CD1c-positive myeloid dendritic cell (primary cell): ENCODE measurements around the gene CIPC.

Experiments
- DNase-seq: peaks from one replicate; pipeline ENCODE4 v3.0.0-alpha.2; 2016; ENCODE audit errors: extremely low spot score

Gene CIPC

DNA sequence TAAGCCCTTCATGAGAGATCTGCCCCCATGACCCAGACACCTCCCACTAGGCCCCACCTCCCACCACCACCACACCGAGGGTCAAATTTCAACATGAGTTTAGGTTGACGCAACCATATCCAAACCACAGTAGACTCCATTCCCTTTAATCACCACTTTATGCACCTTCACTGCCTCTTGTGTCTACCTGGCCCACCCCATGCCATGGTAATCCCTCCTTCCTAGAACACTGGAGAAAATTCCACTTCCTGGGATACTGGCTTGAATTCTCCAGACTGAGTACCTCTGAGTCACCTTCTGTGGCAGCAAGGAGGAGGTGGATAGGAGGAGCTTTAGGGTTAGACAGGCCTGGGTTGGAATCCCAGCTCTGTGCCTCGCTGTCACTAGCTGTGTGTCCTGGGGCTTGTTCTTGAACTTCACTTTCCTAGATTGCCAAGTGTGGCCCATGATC, 26.1 kb upstream of the CIPC start:
- no peak for DNase-seq

DNA sequence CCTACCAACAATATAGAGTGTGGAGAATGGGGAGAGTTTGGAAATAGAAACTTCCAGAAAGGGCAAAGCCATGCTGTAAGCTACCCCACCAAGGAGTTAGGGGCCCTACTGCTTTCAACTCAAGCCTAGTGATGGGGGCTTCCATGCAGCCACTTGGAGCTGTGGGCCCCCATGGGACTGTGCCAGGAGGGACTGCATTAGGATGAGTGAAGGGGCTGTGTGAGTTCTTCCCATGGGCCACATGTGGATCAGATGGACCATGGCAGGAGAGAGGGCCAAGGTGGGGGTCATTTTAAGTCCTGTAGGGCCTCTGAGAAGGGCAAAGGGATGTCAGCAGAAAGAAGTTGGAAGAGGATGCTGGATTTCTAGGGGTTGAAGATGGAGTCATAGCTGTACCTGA, 23.1 kb upstream of the CIPC start:
- DNase-seq: no peak

DNA sequence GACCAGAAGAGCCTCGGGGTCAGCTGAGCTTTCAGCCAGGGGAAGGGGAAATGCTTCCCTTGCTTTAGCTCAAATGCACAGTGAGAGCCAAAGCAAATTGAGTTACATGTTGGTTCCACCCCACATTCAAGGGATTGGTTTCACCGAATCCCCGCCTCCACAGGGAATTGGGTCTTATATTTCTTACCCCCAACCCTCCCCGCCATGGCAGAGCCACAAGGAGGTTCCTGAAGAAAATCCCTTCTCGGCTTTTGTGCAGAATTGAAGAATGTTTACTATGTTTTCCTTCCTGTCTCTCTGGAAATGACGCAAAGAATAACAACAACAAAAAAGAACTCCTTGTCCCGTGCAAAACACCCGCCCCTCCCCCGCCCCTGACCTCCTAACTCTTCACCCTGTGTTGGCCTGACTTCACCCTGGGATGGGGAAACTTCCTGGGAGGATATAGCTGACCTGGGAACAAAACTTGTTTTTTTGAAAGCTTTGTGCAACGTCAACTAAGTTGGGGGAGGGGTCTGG, 21.9 kb upstream of the CIPC start:
- DNase-seq: no peak

DNA sequence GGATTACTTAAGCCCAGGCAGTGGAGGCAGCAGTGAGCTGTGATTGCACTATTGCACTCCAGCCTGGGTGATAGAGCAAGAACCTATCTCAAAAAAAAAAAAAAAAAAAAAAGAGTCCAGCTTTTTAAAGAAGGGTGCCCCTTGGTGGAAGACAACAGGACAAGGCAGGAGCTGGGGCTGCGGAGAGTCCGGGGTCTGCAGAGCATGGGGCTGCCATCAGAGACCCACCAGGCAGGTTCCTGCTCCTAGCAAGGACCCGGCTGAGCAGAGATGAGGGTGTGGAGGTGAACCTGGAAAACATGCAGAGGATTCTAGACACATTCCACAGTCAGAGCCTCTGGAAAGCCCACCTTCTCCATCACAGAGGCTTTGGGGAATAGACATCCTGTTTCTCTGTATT, 21.0 kb upstream of the CIPC start:
- DNase-seq: no peak

DNA sequence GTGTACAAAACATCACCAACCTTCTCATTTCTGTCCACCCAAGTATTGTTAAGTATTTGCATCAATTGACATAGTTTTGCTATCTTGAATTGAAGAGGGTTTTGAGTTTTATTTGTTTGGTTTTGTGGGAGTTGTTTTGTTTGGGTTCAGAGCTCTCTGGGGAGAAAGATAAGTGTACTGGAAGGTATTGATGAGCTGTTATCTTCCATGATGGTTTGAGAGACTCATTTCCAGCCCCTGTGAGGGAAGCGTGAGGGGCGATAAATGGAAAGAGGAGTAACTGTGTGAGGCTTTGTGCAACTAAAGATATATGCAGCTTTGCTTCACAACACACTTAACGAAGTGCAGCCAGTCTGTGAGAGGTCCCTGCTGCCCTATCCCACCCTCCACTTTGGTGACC, 15.7 kb upstream of the CIPC start:
- no peak for DNase-seq

DNA sequence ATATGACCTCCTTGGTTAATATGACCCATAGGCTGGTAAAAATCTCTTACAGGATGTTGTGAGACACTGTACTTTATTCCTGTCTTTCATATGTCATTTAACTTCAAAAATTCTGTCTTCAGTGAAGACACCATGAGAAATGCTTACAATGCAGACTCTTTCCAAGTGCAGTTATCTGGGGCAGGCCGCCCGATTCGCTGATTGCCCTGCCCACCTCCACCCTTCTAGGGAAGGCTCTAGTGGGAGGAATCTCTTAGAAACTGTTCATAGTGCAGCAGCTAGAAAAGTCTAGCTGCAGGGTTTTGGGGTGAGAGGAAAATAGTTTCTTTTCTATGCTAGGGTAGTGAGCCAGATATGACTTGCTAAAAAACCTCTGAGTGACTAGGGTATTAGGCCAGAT, 15.0 kb upstream of the CIPC start:
- DNase-seq: no peak

DNA sequence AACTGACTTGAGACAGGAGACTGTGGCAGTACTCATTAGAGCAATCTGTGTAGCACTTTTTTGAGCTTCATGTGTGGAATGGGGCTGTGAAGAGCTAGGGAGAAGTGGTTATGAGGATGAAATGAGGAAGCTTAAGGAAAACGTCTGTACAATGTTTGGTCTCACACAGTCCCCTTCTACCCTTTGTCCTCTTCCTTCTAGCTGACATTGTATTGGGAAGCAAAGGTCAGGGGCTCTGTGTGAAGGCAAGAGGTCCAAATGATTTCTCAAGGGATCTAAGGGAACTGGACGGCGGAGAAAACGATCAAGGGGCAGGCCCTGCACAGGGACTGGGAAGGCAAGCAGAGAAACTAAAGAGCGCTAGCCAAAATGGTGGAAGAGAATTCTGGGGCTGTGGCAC, 13.1 kb upstream of the CIPC start:
- DNase-seq: no peak

DNA sequence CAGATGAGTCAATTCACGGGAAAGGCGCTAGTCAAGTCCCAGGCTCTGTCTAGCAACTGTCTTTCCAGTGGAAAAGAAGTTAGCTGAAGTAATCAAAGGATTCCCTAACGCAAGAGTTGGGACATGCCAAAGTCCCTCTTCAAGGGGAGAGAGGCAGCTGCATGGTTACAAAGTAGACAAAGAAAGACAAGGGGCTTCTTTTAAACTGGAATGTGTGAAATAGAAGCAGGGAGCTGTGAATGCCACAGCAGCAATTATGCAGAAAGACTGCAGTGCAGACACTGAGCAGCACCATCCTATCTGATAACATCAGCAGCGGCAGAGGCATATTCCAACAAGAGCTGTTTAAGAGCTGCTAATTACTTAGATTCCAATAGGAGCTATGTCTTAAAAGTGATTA, 12.5 kb upstream of the CIPC start:
- DNase-seq: no peak

DNA sequence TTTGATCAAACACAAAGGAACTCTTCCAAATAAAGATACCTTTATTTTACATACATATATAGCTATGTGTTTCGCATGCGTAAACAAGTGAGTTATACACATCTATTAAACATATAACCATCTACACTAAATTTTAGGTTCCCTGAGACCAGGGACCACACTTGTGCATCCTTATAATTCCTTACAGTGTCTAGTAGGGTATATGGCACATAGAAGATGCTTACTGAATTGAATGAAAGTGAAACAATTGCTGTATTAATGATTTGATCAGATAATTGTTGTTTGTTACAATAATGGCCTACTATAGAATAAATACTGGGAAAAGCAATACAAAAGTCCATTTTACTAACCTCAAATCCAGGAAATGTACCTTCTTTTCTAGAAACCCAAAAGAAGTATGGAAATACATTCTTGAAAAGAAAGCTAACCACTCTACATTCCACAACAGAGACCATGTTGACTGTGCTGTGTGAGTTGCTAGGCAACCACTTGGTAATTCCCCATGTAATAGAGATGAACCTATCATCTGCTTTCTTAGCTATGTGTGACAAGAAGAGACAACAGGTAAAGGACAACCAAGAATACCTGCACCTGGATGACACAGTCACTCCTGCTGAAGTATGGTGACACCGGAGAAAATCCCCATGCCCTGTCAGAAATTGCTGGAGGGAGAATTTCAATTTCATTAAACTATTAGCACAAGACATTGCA, 11.9 kb upstream of the CIPC start:
- no peak for DNase-seq

DNA sequence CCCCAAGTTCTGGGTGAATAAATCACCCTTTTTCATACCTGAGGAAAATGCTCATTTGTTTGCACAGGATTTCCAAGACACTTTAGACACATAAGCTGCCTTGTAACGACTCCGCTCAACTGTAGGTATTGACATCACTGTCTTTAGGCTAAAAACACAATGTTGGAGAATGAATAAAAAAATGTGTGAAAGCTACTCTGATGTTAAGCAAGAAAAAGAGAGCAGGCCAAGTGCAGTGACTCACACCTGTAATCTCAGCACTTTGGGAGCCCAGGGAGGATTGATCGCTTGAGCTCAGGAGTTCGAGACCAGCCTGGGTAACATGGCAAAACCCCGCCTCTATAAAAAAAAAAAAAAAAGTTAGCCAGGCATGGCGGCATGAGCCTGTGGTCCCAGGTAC, 11.1 kb upstream of the CIPC start:
- no peak for DNase-seq

DNA sequence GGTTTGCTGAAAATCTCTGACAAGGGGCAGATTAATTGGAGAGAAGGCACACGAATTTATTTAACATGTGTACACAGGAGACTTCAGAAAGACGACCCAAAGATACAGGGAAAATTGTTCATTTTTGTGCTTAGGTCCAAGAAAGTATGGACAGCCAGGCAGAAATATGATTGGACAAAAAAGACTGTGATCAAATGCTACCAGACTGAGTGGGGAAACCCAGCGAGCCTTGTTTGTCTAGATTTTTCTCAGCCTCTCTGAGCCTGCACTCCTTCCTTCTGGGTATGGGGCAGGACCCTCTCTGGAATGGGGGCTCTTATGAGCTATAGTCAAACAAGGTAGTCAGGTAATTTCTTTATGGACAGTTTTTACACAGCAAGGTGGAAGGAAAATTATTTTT, 10.4 kb upstream of the CIPC start:
- no peak for DNase-seq

DNA sequence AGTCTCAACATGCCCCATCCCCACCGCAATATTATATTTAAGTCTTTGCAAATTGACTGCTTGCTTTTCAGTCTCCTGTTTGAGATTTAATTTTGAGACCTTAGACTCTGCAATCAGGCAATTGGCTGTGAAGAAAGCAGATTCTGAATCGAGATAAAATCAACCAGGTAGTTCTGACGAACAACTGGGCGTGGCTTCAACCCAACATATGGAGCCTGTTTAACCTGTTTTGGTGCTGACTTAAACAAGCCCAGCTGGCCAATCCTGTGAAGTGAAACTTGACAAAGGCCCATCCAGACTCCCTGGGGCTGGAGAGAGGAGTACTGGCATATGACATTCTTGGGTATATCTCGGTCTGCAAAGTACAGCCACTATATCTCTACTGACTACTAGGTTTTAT, 9.8 kb upstream of the CIPC start:
- no peak for DNase-seq

DNA sequence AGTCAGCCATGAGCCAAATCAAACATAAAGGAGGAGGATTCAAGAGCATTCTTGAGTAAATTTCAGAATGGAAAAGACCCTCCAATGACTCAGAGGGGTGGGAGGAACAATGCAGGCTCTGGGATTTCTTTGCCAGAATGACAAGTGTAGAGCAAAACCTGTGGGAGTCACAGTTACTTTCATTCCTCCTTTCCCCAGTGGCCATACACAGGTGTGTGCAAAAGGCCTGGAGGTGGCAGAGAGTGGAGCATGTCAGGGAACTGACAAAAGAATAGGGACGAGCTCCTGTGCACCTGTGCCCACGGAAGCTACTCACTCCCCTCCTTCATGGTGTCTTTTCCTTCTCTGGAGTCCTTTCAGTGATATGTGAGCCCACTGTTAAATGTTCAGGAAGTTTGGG, 9.4 kb upstream of the CIPC start:
- DNase-seq: no peak

DNA sequence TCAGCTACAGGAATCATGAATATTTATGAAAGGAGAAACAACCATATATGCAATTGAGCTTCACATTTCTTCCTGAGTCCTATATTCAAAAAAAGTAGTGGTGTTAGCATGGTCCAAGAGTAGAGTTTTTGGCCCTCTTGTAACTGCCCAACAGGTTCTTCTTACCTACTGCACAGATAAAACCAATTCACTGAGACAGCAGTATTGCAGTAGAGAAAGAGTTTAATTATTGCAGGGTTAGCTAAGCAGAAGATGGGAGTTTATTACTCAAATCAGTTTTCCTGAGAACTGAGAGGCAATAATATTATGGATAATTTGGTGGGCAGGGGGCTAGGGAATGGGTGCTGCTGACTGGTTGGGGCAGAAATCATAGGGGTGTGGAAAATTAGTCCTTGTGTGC, 6.5 kb upstream of the CIPC start:
- no peak for DNase-seq

DNA sequence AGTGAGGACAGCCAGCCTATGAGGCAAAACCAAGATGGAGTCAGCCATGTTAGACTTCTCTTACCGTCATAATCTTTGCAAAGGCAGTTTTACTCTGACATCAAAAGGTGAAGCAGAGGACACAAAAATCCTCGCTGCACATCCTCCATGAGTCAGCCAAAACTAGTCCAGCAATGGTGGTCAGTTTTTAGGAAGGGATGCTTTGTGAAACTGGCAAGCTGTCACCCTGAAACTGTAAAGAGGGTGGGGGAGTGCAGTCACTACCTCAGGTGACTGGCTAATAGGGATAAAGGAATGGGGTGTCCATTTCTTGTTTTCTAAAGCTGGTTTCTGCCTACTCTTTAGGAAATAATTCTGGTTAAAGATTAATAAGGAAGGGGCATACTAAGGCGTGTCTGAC, 5.4 kb upstream of the CIPC start:
- DNase-seq: peak; percentile 41

DNA sequence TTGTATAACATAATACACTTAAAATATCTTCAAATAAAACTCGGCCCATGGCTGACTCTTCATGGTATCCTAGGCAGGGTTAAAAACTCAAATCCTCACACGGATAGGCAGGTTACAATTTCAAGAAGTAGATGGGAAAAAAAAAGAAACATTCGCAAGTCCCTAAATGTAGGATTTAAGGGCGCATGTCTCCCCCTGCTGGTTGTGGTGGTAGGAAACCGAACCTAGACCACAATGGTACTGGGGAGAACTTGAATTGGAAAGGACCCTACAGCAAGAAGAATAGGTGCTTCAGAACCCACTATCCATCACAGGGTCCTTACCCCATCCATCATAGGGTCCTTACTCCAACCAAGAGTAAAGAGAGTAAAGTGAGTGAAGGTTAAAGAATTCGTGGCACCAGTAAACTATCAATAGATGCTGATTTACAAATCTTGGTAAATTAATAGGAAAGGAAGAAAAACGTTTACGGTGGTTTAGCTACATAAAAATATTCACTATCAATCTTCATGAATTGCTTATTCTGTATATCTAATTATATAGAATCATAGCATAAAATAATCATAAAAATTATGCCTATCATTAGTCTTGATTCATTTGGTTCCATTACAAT, 3.3 kb upstream of the CIPC start:
- peak; percentile 85 for DNase-seq

DNA sequence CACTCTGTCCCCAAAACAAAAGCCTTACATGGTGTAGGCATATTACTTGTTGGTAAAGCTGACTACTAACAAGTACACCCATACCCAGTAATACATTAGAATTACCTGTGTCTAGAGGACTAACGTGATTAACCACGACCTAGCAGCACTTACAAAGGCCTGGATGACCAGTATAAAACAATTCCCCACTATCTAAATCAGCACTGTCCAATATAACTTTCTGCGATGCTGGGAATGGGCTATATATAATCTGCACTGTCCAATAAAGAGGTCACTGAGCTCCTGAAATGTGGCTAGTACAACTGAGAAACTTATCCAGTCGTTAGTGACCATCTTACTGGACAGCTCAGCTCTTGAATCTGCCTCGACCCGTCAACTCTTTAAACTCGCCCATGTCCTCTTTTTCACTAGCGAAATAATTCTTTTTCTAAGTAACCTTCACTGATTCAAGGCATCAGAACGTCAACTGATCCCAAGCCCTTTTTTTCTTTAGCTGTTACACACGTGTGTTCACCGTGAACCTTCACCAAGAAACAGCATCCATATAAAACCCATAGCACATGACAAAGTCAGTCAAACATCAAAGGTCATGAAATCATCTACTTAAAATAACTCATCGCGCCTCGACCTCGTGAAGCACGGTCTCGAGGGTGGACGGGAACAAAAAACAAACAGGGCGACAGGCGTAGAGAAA, 905 bp upstream of the CIPC start:
- DNase-seq: peak; percentile 88

DNA sequence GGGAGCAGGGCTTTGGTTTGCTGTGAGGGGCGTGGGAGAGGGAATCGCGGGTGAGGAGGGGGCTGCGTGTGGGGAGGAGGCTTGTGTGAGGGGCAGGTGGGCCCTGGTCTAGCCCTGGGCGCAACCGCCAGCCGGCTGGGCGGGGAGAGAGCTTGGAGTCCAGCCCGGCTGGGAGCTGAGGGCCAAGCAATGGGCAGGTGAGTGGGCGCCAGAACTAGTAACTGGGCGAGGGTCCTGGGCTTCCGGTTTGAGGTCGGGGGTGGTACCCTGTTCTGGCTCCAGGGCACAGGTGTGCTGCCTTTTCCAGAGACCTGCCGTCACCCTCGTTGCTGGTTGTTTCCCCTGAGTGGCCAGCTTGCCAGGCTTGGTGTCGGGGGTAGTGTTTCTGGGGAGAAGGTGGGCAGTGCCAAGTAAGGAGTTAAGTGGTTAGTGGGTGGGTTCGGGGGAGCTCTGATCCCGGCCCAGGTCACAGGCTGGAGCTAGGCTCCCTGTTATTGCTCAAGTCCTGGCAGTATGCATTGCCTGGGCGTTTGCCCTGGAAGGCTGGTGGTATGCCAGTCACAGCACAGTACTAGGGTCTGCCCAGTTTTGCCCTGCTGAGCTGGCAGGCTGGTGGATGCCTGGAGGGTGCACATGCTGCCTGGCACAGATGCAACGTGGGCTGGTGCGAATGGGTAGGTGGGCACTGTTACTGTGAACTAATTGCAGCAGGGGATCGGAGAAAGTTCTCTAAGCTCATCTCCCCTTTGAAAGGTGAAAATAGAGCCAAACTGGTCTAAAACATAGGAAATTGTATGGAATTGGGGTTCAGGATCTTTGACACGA, 683 bp downstream of the CIPC start:
- DNase-seq: peak; percentile 43

DNA sequence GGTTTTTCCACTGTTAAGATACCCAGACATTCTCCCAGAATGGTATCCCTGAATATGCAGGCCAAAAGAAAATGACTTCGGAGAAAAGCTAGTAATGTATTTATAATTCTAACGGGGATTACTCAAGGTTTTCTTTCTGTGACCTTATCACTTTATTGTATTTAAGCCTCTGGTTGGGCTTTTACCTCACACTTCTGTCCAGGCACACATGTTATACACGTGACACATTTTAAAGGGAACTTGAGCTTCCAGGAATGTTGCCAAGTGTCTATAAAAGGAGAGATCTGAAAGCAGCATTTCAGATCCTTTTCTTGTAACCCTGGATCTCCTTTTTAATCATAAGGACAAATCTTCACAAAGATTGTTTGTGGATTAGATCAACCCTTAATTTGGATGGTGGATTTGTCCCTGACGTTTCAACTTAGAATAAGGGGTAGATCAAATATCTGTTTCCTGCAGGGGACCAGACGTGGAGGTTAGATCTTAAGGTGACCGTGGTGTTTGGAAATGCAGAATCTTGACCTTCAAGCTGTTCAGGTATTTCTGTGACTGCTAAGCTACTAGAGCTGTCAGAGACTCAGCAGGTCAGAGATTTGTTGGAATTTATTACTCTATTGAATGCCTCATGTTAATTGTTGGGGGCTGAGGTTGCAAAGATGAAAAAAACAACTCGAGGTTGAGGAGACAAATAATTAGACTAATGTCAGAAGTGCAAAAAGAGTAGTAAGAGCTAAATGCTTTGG, 1.5 kb downstream of the CIPC start:
- DNase-seq: peak; percentile 87

DNA sequence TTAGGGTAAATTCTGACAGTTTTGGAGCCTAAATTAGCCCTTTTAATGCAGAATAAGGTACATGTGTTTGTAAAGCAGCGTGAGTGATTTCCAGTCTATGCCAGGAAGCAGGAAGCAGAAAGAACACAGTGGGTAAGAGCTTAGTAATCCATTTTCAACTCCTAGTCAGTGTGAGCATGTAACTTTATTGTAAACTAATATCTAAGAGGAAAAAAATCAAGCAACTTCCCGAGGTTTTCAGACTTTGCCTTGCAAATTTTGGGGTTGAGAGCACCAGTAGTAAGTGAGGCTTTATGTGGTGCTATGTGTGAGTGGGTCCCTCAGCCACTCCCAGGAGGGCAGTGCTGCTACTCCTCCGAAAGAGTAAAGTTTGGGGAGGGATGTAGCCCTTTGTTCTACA, 2.9 kb downstream of the CIPC start:
- no peak for DNase-seq

DNA sequence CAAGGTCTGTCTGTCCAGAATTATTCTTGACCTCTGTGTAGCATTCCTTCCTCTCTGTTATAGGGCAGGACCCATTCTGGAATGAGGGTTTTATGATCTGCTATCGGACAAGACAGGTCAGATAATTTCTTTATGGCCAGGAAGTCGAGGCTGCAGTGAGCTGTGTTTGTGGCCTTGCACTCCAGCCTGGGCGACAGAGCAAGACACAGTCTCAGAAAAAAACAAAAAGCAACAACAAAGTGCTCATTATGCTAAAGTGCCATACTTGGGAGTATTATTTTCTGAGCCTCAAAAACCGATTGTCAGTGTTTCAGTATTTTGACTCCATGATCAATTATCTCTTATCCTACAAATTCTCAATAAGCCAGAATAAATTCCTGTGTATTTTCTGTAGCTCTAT, 4.1 kb downstream of the CIPC start:
- no peak for DNase-seq

DNA sequence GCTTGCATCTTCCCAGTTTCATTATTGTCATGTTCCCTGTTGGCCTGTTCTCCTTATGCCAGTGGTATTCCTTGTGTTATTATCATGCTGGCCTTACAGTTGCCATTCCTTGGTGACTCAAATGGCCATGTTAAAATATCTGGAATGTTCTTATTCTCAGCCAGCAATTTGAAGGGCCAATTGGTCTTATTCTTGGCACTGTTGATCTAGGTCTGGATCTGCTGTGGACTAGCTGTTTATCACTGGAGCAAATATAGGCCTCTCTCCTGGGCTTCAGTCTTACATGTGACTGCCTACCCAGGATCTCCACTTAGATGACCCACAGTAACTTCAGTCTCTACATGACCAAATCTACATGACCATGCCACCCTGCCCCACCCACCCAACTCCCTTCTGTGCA, 5.4 kb downstream of the CIPC start:
- DNase-seq: no peak
